SU-DHL-6 (cell line): ENCODE results near the gene CHFR.

Source experiments
- H2AFZ ChIP-seq: fragments of 200-600 bp; sonication (generic); 2 replicates; pipeline ENCODE4 v1.6.1; 2014; ENCODE audit warnings: low read depth, mild to moderate bottlenecking, moderate library complexity, mixed read lengths, antibody characterized with exemption, low read length; ENCODE audit not compliant: severe bottlenecking
- H3F3A ChIP-seq: fragments of 200-600 bp; shearing (Covaris generic); 2 replicates; pipeline ENCODE4 v1.6.0; 2016; ENCODE audit warnings: antibody characterized with exemption, mild to moderate bottlenecking; ENCODE audit not compliant: insufficient read depth
- H3K27ac ChIP-seq: fragments of 200-600 bp; sonication (generic); 2 replicates; pipeline ENCODE4 v1.5.1; 2016; ENCODE audit warnings: low read depth, mild to moderate bottlenecking, low read length, moderate library complexity, mixed read lengths
- H3K27me3 ChIP-seq: fragments of 200-600 bp; sonication (generic), shearing (Covaris generic); 2 replicates; pipeline ENCODE4 v1.6.0; 2014; ENCODE audit warnings: mild to moderate bottlenecking, low read length
- H3K36me3 ChIP-seq: fragments of 200-600 bp; sonication (generic); 2 replicates; pipeline ENCODE4 v1.6.1; 2014; ENCODE audit warnings: mild to moderate bottlenecking, low read length, mixed read lengths
- H3K4me2 ChIP-seq: fragments of 300-600, 200-600 bp; shearing (Covaris generic), sonication (generic); 2 replicates; pipeline ENCODE4 v1.6.0; 2014; ENCODE audit warnings: low read length, low read depth, mild to moderate bottlenecking; ENCODE audit not compliant: poor library complexity, severe bottlenecking
- H3K4me3 ChIP-seq: fragments of 200-600 bp; sonication (generic); 2 replicates; pipeline ENCODE4 v1.5.1; 2014; ENCODE audit warnings: antibody characterized with exemption, low read length, mild to moderate bottlenecking, mixed read lengths; ENCODE audit not compliant: insufficient read depth, poor library complexity, severe bottlenecking
- H3K79me2 ChIP-seq: fragments of 200-600 bp; sonication (generic); 2 replicates; pipeline ENCODE4 v1.6.1; 2014; ENCODE audit warnings: mild to moderate bottlenecking, low read length, moderate library complexity; ENCODE audit not compliant: insufficient read depth
- H3K9ac ChIP-seq: fragments of 200-600 bp; sonication (generic); 2 replicates; pipeline ENCODE4 v1.7.0; 2014; ENCODE audit warnings: mild to moderate bottlenecking, low read length
- H3K9me2 ChIP-seq: fragments of 200-600 bp; sonication (generic); replicated peaks from 2 replicates; pipeline ENCODE4 v1.6.1; 2014; ENCODE audit warnings: low read length; ENCODE audit not compliant: insufficient read depth
- H3K9me3 ChIP-seq: fragments of 200-600 bp; sonication (generic); 2 replicates; pipeline ENCODE4 v1.6.1; 2014; ENCODE audit warnings: low read length, mixed read lengths; ENCODE audit not compliant: insufficient read depth
- H4K20me1 ChIP-seq: fragments of 200-600 bp; sonication (generic); 2 replicates; pipeline ENCODE4 v1.6.1; 2014; ENCODE audit warnings: low read depth, mild to moderate bottlenecking, antibody characterized with exemption, low read length, moderate library complexity, mixed read lengths
- EZH2phosphoT487 ChIP-seq: fragments of 200-600 bp; sonication (generic), shearing (Covaris generic); conservative IDR thresholded peaks from 2 replicates; pipeline ENCODE4 v1.6.1; 2018; ENCODE audit warnings: mild to moderate bottlenecking, antibody characterized with exemption, low read length, moderate library complexity, mixed read lengths
- TF ChIP-seq, protein P1 (sequence below): fragments of 200-600 bp; sonication (generic); IDR thresholded peaks from one replicate; pipeline ENCODE4 v1.5.1; 2017; ENCODE audit warnings: antibody characterized with exemption, mild to moderate bottlenecking, low read length, moderate library complexity; ENCODE audit not compliant: insufficient read depth, poor library complexity, severe bottlenecking

Gene CHFR

DNA sequence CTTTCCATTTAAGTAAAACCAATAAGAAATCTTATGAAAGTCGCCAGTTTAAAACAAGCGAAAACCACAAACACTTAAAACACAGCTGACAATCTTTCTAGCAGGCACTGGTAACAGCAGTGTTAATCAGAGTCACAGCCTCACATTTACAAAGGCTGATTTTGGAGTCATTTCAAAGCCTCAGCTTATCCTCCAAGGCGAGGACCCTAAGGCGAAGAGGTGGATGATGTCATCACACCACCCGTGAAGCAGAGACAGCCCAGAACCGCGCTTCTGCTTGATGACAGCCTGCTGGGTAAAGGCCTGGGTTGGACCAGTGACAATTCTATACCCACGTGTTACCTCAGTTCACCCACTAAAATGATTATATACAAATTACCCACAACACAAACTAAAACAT is 68.8 kb downstream of the CHFR start:
- peaks cover 8% of the 10 kb centered on the region; the same call in 1 of the 2 replicates for H3K79me2 ChIP-seq
- H3F3A ChIP-seq = peaks cover 23% of the 10 kb centered on the region
- H3K27ac ChIP-seq = peak overlapping the region; percentile 97
- H3K4me3 ChIP-seq = no peak overlapping the region
- no peak overlapping the region for H3K9ac ChIP-seq
- peaks cover 6% of the 10 kb centered on the region for H3K36me3 ChIP-seq
- H3K27me3 ChIP-seq = no peaks in the 10 kb centered on the region
- no peaks in the 10 kb centered on the region for H4K20me1 ChIP-seq
- H2AFZ ChIP-seq = no peak overlapping the region
- no peaks in the 10 kb centered on the region for H3K9me2 ChIP-seq
- H3K9me3 ChIP-seq = no peaks in the 10 kb centered on the region
- H3K4me2 ChIP-seq = no peak overlapping the region
- no peak for TF ChIP-seq EZH2phosphoT487
- TF ChIP-seq, protein P1, sequence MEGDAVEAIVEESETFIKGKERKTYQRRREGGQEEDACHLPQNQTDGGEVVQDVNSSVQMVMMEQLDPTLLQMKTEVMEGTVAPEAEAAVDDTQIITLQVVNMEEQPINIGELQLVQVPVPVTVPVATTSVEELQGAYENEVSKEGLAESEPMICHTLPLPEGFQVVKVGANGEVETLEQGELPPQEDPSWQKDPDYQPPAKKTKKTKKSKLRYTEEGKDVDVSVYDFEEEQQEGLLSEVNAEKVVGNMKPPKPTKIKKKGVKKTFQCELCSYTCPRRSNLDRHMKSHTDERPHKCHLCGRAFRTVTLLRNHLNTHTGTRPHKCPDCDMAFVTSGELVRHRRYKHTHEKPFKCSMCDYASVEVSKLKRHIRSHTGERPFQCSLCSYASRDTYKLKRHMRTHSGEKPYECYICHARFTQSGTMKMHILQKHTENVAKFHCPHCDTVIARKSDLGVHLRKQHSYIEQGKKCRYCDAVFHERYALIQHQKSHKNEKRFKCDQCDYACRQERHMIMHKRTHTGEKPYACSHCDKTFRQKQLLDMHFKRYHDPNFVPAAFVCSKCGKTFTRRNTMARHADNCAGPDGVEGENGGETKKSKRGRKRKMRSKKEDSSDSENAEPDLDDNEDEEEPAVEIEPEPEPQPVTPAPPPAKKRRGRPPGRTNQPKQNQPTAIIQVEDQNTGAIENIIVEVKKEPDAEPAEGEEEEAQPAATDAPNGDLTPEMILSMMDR = no peak

DNA sequence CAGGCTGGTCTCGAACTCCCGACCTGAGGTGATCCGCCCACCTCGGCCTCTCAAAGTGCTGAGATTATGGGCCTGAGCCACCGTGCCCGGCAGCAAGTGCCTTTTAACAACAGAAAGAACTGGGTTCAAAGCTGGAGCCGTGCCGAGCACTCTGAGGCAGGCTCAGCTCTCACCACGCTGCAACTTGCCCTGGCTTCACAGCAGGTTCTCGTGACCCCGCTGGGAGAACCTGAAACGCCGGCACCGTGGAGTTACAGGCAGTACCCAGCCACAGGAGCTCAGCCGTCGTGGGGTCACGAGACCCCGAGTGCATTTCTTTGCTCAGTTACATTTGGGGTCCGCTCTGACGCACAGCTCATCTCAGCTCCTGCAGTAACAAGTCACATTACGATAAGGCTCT is 73.2 kb downstream of the CHFR start:
- TF ChIP-seq, protein P1 = no peak
- TF ChIP-seq EZH2phosphoT487 = no peak
- H3K9me2 ChIP-seq = no peaks in the 10 kb centered on the region
- no peak overlapping the region for H3K4me2 ChIP-seq
- no peak overlapping the region for H3K9ac ChIP-seq
- no peaks in the 10 kb centered on the region for H4K20me1 ChIP-seq
- peaks cover 9% of the 10 kb centered on the region; the same call in 1 of the 2 replicates for H3F3A ChIP-seq
- no peaks in the 10 kb centered on the region for H3K27me3 ChIP-seq
- H3K9me3 ChIP-seq = no peaks in the 10 kb centered on the region
- peaks cover 4% of the 10 kb centered on the region for H3K36me3 ChIP-seq
- no peak overlapping the region for H2AFZ ChIP-seq
- H3K27ac ChIP-seq = no peak overlapping the region
- no peaks in the 10 kb centered on the region for H3K79me2 ChIP-seq
- H3K4me3 ChIP-seq = no peak overlapping the region

DNA sequence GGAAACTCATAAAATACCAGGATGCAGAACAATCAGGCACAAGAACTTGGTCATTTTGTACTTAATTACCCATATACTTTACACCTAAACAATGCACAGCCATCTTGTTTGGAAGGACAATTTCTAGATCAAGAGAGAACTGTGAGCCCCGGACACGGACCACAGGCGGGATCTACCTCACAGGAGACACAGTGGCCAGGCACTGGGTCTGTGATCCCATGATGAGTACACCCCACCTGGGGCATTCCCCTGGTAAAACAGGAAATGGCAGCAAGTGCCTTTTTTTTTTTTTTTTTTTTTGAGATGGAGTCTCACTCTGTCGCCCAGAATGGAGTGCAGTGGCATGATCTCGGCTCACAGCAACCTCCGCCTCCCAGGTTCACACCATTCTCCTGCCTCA is 74.0 kb downstream of the CHFR start:
- no peak overlapping the region for H3K4me2 ChIP-seq
- no peaks in the 10 kb centered on the region for H3K79me2 ChIP-seq
- H2AFZ ChIP-seq = no peak overlapping the region
- H3K36me3 ChIP-seq = no peaks in the 10 kb centered on the region
- H3K27me3 ChIP-seq = no peaks in the 10 kb centered on the region
- H3F3A ChIP-seq = peaks cover 3% of the 10 kb centered on the region; the same call in 1 of the 2 replicates
- H3K4me3 ChIP-seq = no peak overlapping the region
- TF ChIP-seq EZH2phosphoT487 = no peak
- TF ChIP-seq, protein P1 = no peak
- H3K9me2 ChIP-seq = no peaks in the 10 kb centered on the region
- H4K20me1 ChIP-seq = no peaks in the 10 kb centered on the region
- H3K9me3 ChIP-seq = no peaks in the 10 kb centered on the region
- H3K27ac ChIP-seq = no peak overlapping the region
- H3K9ac ChIP-seq = no peak overlapping the region
